WERI-Rb-1 (cell line): ENCODE data around the gene CNNM4.
"Not testable (repeated sequence)": the region's sequence is repeated elsewhere in the genome, so short reads cannot be mapped to it uniquely, and the experiment has no call there.

ENCODE experiments used
- DNase-seq: peaks from one replicate; pipeline ENCODE4 v3.0.0-alpha.2; 2020
- H3K27ac ChIP-seq: fragments of 250-450 bp; sonication (Bioruptor Pico); 2 replicates; pipeline ENCODE4 v1.5.1; 2020; ENCODE audit warnings: mild to moderate bottlenecking, moderate library complexity
- H3K27me3 ChIP-seq: fragments of 250-450 bp; sonication (Bioruptor Pico); 2 replicates; pipeline ENCODE4 v1.5.1; 2021; ENCODE audit warnings: mild to moderate bottlenecking, low read depth, moderate library complexity; ENCODE audit not compliant: insufficient read depth, severe bottlenecking
- H3K36me3 ChIP-seq: fragments of 250-450 bp; sonication (Bioruptor Pico); 2 replicates; pipeline ENCODE4 v1.5.1; 2020; ENCODE audit warnings: mild to moderate bottlenecking, moderate library complexity
- H3K4me3 ChIP-seq: 2 replicates; pipeline ENCODE4 v1.5.1; 2011; ENCODE audit warnings: low read depth, mild to moderate bottlenecking, control low read depth, low read length
- H3K9me3 ChIP-seq: fragments of 250-450 bp; sonication (Bioruptor Pico); 2 replicates; pipeline ENCODE4 v1.5.1; 2021; ENCODE audit warnings: mild to moderate bottlenecking, moderate library complexity; ENCODE audit not compliant: severe bottlenecking
- CTCF ChIP-seq: IDR thresholded peaks from 2 replicates; pipeline ENCODE4 v1.5.1; 2011; ENCODE audit warnings: low read depth, mild to moderate bottlenecking, control low read depth, inconsistent platforms, low read length

CNNM4 gene

GRCh38 chr2:96792772-96793749 is 32.4 kb downstream of the CNNM4 start:
- Histone ChIP-seq H3K27ac (no peak overlapping the region), H3K4me3 (no peak overlapping the region), H3K36me3 (peaks cover 6% of the 10 kb centered on the region; the same call in 1 of the 2 replicates), H3K27me3 (no peaks in the 10 kb centered on the region), H3K9me3 (no peaks in the 10 kb centered on the region)
- DNase-seq = no peak
- TF ChIP-seq CTCF = 0 out of 2 replicates have a peak, but pooled peaks have one; percentile 21

GRCh38 chr2:96795076-96795475 is 34.4 kb downstream of the CNNM4 start:
- no peak overlapping the region for H3K4me3 ChIP-seq
- H3K9me3 ChIP-seq = no peaks in the 10 kb centered on the region
- no peak for TF ChIP-seq CTCF
- no peaks in the 10 kb centered on the region for H3K27me3 ChIP-seq
- H3K36me3 ChIP-seq = peaks cover 18% of the 10 kb centered on the region
- DNase-seq = no peak
- H3K27ac ChIP-seq = no peak overlapping the region

GRCh38 chr2:96796497-96796896 is 35.8 kb downstream of the CNNM4 start:
- H3K27ac ChIP-seq, DNase-seq, H3K9me3 ChIP-seq, H3K27me3 ChIP-seq, H3K4me3 ChIP-seq: not testable (repeated sequence)
- peaks cover 20% of the 10 kb centered on the region for H3K36me3 ChIP-seq

GRCh38 chr2:96797066-96797625 is 36.4 kb downstream of the CNNM4 start:
- no peak overlapping the region for H3K27ac ChIP-seq
- H3K4me3 ChIP-seq = no peak overlapping the region
- H3K36me3 ChIP-seq = peaks cover 27% of the 10 kb centered on the region
- H3K9me3 ChIP-seq = no peaks in the 10 kb centered on the region
- no peaks in the 10 kb centered on the region for H3K27me3 ChIP-seq
- TF ChIP-seq CTCF = no peak
- no peak for DNase-seq

- H3K27ac ChIP-seq = no peak overlapping the region
- no peak for TF ChIP-seq CTCF
- no peaks in the 10 kb centered on the region for H3K27me3 ChIP-seq
- H3K36me3 ChIP-seq = peaks cover 30% of the 10 kb centered on the region
- no peak overlapping the region for H3K4me3 ChIP-seq
- no peaks in the 10 kb centered on the region for H3K9me3 ChIP-seq
- no peak for DNase-seq
Observed at GRCh38 chr2:96798733-96799622, 38.3 kb downstream of the CNNM4 start.

- H3K9me3 ChIP-seq = no peaks in the 10 kb centered on the region
- DNase-seq = no peak
- H3K27me3 ChIP-seq = no peaks in the 10 kb centered on the region
- peaks cover 30% of the 10 kb centered on the region for H3K36me3 ChIP-seq
- no peak for TF ChIP-seq CTCF
- H3K27ac ChIP-seq = no peak overlapping the region
- H3K4me3 ChIP-seq = no peak overlapping the region
Observed at GRCh38 chr2:96799623-96799935, 38.9 kb downstream of the CNNM4 start.
